GF-D8 (cell line): ENCODE measurements around the gene ITGAD.
"Not testable (repeated sequence)": the region's sequence is repeated elsewhere in the genome, so short reads cannot be mapped to it uniquely, and the experiment has no call there.

Source experiments
- DNase-seq: peaks from one replicate; lab custom pipeline; 2025; lab: John Stamatoyannopoulos, UW

The ITGAD gene

DNA sequence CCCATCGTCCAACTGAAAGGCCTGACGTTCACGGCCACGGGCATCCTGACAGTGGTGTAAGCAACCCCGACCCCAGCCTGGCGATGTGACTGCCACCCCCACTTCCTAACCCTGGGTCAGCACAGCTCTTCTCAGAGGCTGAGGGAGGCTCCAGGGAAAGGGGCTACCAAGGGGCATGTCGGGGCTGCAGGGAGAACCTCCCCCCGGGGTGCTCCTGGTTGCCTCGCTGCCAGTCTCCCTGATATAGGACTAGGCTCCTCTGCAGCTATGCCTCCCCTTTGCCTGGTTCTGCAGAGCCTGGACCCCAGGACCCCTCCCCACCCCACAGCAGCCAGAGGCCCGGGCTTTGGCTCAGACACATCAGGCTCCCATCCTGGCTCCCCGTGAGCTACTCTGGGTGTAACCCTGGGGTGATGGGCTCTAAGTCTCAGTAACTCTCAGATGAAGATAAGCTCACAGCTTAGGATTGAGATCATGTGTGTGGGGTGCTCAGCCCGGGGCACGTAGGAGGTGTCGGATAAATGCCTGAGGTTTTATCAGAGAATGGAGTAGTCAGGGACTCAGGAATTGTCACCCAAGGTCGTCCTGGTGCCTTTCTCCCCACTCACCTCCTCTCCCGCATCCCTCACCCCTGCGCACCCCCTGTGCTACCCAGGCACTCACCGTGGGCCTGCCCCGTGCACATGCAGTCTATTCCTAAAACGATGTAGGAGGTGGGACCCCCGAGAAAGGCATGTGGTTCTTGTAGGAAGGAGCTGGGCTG lies 10.6 kb downstream of the ITGAD start:
- no peak for DNase-seq

GRCh38 chr16:31404353-31405064 lies 11.4 kb downstream of the ITGAD start:
- DNase-seq = no peak

- DNase-seq = no peak
Observed at GRCh38 chr16:31407406-31407805, 14.3 kb downstream of the ITGAD start.

- no peak for DNase-seq
Observed at GRCh38 chr16:31409433-31409832, 16.3 kb downstream of the ITGAD start.

DNA sequence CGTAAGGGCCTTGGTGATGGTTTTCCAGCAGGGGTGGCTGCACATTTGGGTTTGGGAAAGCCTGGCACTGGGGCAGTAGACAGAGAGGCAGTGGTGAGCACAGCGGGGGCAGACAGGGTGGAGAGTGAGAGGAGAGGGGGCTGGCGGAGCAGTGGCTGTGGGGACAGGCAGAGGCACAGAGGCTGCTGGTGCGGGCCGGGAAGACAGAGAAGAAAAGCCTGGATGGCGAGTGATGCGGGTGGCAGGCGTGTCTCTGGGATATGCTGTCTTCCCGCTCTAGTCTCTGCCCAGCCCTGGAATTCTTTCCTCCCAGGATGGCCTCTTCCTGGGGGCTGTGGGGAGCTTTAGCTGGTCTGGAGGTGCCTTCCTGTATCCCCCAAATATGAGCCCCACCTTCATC lies 16.9 kb downstream of the ITGAD start:
- DNase-seq = no peak

DNA sequence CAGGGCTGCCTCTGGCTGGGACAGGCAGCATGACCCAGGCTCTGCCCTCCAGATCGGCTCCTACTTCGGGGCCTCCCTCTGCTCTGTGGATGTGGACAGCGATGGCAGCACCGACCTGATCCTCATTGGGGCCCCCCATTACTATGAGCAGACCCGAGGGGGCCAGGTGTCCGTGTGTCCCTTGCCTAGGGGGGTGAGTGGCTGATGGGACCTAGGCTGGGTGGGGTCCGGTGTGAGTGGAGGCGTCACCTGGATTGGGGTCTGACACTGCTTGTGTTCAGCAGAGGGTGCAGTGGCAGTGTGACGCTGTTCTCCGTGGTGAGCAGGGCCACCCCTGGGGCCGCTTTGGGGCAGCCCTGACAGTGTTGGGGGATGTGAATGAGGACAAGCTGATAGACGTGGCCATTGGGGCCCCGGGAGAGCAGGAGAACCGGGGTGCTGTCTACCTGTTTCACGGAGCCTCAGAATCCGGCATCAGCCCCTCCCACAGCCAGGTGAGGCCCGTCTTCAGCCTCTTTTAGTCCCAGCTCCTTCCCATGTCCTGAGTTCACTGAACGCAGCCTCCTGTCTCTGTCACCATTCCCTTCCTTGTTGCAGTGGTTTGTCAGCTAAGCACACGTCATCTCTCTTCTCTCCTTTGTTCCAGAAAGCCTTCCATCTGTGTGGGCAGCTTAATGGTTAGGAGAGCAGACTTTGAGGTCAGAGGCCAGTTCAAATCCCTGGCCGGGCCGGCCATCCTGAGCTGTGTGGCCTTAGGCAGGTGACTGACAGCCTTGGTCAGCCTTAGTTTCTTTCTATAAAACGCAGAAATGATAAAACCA lies 18.1 kb downstream of the ITGAD start:
- no peak for DNase-seq

- DNase-seq = no peak
Observed at GRCh38 chr16:31412750-31413149, 19.6 kb downstream of the ITGAD start.

GRCh38 chr16:31413381-31413780 lies 20.2 kb downstream of the ITGAD start:
- DNase-seq = no peak

- no peak for DNase-seq
Observed at GRCh38 chr16:31413943-31414342, 20.8 kb downstream of the ITGAD start.

DNA sequence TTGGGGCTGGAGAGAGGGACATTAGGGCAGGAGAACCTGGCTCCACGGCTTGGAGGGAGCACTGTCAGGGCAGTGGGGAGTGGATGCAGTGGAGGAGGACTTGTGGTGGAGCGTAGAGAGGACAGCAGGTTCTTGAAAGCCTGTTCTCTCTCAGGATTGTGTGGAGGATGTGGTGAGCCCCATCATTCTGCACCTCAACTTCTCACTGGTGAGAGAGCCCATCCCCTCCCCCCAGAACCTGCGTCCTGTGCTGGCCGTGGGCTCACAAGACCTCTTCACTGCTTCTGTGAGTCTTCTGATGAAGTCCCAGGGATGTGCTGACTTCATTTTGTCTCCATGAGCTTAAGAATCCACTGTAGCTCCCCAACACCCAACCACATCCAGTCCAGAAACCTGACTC lies 21.6 kb downstream of the ITGAD start:
- no peak for DNase-seq

DNA sequence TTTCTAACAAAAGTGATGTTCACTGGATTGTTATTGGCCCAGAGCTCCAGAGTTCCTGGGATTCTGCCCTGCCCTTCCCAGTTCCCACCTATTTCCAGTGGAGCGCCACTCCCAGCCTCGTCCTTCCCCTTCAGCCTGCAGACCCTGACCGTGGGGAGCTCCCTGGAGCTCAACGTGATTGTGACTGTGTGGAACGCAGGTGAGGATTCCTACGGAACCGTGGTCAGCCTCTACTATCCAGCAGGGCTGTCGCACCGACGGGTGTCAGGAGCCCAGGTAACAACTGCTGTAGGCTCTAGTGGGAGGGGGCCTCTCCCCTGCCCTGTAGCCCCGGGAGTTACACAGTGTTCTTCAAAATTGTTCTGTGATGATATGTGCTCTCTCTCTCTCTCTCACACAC lies 23.2 kb downstream of the ITGAD start:
- no peak for DNase-seq

- DNase-seq = not testable (repeated sequence)
Observed at GRCh38 chr16:31417036-31417435, 23.9 kb downstream of the ITGAD start.

DNA sequence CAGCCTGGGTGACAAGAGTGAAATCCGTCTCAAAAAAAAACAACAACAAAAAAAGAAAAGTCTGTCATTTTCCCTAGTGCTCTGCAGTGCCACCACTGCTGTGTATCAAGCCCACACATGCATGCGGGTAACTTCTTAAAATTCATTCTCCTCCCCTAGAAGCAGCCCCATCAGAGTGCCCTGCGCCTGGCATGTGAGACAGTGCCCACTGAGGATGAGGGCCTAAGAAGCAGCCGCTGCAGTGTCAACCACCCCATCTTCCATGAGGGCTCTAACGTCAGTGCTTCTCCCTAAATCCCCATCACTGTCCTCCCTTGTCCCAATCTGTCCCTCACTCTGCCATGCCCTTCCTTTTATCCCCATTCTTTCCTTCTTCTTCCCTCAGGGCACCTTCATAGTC lies 24.8 kb downstream of the ITGAD start:
- DNase-seq = no peak

DNA sequence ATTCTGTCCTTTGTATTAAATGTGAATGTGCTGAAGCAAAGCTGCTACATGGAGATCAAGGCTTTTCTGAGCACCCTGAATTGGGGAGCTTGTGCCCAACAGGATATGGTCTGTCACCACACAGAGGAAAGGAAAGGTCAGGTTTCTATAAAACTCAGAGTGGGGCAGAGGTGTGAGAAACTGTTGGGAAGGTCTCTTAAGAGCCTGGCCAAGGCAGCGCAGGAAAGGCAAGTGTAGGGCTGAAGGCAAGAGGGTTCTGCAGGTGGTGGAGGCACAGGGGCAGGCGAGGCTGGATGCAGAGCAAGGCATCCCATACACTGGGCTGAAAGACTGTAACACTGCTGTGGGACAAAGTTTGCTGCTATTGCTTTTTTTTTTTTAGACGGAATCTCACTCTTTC lies 26.9 kb downstream of the ITGAD start:
- DNase-seq = no peak

DNA sequence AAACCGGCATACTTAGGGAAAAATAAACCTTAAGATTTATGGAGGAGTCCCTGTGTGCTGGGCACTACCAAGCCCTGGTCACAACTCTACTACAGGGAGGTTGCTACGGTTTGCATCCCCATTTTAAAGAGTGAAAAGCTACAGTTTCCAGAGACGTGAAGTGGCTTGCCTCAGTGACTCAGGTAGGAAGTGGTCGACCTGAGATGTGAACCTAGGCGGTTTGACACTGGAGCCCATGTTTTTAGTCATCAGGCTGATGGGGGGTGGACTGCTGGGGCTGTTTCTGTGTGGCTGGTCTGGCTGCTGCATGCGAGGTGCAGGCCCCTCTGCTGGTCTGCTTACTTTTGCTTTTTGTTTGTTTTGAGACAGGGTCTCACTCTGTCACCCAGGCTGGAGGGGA lies 28.5 kb downstream of the ITGAD start:
- no peak for DNase-seq

DNA sequence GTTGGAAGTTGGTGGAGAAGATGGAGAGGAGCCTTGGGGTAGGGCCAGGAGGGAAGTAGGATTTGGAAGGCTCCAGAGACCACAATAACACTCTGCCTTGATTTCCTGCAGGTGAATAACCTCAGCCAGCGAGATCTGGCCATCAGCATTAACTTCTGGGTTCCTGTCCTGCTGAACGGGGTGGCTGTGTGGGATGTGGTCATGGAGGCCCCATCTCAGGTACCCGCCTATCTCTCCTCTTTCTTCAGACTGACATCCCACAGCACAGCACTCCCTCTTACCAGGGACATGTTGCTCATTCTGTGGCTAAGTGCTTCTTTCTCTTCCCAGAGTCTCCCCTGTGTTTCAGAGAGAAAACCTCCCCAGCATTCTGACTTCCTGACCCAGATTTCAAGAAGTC lies 30.1 kb downstream of the ITGAD start:
- no peak for DNase-seq

DNA sequence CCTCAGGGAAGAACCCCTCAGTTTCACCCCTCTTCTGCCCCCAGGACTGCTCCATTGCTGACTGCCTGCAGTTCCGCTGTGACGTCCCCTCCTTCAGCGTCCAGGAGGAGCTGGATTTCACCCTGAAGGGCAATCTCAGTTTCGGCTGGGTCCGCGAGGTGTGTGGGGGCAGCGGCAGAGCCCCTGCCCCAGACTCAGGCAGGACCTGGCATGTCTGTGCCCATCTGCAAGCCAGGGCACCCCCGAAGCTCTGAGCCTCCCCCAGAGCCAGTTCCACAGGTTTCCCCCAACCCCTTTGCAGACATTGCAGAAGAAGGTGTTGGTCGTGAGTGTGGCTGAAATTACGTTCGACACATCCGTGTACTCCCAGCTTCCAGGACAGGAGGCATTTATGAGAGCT lies 30.7 kb downstream of the ITGAD start:
- no peak for DNase-seq

DNA sequence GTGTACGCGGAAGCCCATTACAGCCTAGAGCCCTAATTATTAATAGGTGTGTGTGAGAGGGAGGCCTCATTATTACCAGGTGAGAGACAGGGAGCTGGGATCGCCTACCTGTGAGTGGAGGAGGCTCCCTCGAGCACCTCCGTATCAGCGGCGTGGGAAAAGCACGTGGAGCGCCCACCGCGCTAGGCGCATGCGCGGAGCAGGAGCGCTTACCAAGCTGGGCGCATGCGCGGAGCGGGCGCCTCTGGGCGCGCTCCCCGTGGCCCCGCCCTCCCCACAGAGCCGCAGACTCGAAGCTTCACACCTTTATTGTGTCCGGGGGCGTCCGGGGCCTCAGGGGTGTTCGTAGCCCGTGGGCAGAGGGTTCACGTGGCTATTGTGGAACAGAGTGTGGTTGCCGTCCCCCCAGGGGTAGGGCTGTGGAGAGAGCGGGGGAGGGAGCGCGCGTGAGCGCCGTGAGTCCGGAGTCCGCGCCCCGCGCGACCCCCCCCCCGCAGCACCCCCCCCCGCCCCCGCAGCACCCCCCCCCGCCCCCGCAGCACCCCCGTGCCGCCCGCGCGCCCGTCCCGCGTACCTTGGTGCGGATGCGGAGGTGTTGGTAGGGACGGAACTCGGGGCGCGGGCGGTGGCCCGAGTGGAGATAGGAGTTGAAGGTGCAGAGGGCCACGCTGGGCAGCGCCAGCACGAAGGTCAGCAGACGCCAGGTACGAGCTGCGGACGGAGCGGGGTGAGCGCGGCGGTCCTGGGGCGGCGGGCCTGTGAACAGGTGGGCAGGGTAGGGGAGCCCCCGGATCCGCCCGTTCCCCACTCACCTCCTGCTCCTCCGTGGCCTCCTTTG lies 34.5 kb downstream of the ITGAD start:
- DNase-seq = no peak

- no peak for DNase-seq
Observed at GRCh38 chr16:31428279-31428597, 35.1 kb downstream of the ITGAD start, which contains the start of gene COX6A2. Gene COX6A2 (minus strand): TSS chr16:31428360. CDS start chr16:31428325, 35 bp downstream.

DNA sequence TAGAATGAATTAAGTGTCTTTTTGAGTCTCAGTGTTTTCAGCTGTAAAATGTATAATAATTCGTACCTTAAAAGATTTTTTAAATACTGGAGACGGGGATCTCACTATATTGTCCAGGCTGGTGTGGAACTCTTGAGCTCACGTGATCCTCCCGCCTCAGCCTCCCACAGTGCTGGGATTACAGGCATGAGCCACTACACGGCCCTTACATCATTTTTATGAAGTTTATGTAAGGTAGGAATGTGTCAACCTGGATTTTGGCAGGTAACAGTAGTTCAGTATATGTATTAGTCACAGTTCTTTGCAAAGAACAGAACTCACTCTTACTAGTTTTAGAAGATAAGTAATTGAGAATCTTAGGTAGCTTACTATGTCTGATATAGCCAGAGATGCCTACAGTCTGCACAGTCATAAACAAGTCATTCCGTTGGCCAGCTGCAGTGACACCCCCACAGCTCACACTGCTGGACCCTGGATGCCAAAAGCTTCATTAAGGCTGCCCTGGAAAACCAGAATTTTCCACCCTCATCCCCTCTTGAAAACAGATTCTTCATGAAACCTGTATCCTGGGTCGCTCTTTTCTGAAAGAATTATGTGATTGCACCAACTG lies 35.6 kb downstream of the ITGAD start:
- DNase-seq = no peak

- DNase-seq = no peak
Observed at GRCh38 chr16:31429314-31429713, 36.2 kb downstream of the ITGAD start.

- no peak for DNase-seq
Observed at GRCh38 chr16:31429796-31430195, 36.7 kb downstream of the ITGAD start.
